ENCODE data around the gene KLHL30. TPM values are rescaled to one million over a fixed set of nuclear protein-coding genes. Genes with fewer than 3 reads are reported as not detected.

Gene KLHL30
- total RNA-seq, 1 experiment from 2014 or later = 0.64 TPM

DNA sequence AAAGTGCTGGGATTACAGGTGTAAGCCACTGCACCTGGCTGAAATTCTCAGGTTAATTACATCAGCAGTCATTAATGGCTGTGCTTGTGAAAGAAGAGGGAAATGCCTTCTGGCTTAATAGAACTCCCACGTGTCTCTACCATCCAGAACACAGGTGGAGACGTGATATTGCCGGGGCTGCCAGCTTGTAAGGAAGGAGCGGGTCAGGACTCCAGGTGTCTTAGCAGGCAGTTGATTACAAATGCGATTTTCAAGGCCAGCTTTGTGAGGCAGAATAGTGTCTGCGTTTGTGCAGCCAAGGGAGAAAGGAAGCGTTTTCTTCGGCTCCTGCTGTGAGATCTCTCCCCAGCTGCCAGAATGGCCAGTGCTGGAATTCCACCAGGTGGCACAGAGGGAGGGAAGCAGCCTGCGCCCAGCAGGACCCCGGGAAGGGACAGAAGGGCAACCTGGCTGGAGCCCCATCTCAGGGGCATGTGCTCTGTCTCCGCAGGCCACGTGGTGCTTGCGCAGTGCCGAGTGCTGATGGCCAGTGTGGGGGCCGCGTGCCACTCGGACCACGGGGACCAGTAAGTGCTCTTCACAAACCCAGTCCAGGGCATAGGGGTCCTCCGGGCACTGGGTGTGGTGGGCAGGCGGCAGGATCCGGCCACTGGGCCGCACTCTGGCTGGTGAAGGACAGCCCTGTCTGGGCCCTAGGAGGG, 42.0 kb upstream of the KLHL30 start:
- CTCF ChIA-PET = no interaction called here
- Mint-ChIP-seq H3K4me3 (ENCODE audit: low read depth, unreplicated experiment) (no peak overlapping the region), H3K27ac (ENCODE audit: unreplicated experiment) (no peak overlapping the region), H3K9me3 (ENCODE audit: low read depth, unreplicated experiment) (no peaks in the 10 kb centered on the region), H3K36me3 (ENCODE audit: insufficient read depth, unreplicated experiment) (peaks cover 9% of the 10 kb centered on the region), H3K4me1 (ENCODE audit: low read depth, unreplicated experiment) (no peaks in the 10 kb centered on the region), H3K27me3 (ENCODE audit: unreplicated experiment) (no peaks in the 10 kb centered on the region)
- intact Hi-C loops (cut with micrococcal nuclease; ENCODE audit: unreplicated experiment) = no loop called here
- no peak for DNase-seq
- no TSS peak for BruUV-seq (replicated peaks)
- TF ChIP-seq, protein P1, sequence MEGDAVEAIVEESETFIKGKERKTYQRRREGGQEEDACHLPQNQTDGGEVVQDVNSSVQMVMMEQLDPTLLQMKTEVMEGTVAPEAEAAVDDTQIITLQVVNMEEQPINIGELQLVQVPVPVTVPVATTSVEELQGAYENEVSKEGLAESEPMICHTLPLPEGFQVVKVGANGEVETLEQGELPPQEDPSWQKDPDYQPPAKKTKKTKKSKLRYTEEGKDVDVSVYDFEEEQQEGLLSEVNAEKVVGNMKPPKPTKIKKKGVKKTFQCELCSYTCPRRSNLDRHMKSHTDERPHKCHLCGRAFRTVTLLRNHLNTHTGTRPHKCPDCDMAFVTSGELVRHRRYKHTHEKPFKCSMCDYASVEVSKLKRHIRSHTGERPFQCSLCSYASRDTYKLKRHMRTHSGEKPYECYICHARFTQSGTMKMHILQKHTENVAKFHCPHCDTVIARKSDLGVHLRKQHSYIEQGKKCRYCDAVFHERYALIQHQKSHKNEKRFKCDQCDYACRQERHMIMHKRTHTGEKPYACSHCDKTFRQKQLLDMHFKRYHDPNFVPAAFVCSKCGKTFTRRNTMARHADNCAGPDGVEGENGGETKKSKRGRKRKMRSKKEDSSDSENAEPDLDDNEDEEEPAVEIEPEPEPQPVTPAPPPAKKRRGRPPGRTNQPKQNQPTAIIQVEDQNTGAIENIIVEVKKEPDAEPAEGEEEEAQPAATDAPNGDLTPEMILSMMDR (IDR thresholded peaks at IDR 0.05; ENCODE audit: unreplicated experiment) = no peak

DNA sequence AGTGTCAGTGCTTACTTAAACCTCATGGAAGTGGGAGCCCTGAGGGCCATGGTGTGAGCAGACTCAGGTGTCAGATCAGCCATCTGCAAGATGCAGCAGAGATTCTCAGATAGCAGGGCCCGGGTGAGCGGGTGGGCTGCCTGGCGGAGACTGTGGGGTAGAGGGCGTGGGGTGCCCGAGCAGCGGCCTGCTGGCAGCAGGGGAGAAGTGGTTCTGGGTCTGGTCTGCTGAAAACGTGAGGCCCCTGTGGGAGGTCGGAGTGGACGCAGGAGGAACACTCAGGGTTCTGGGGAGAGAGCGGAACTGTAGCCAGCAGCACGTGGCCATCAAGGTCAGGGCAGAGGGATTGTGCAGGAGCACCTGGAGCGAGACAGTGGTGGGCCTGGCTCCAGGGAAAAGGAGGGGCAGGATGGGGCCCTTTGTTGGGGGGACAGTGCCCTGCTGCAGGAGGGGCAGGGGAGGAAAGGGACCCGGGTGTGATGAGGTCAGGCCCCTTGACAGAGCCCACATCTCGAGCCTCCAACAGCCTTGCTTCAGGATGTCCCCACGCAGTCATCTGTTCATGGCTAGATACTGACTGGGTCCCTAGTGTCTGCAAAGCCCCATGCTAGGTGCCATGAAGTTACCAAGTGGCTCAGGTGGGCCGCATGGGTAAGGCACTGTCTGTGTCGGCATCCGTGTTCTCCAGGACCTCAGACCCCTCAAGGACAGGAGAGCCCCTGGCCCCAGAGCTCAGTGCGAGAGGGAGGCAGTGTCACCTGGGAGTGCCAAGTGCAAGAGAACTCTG, 41.1 kb upstream of the KLHL30 start:
- peaks cover 9% of the 10 kb centered on the region for H3K36me3 Mint-ChIP-seq (ENCODE audit: insufficient read depth, unreplicated experiment)
- DNase-seq = no peak
- intact Hi-C loops (cut with micrococcal nuclease; ENCODE audit: unreplicated experiment) = no loop called here
- no peaks in the 10 kb centered on the region for H3K27me3 Mint-ChIP-seq (ENCODE audit: unreplicated experiment)
- TF ChIP-seq, protein P1 (IDR thresholded peaks at IDR 0.05; ENCODE audit: unreplicated experiment) = no peak
- H3K4me1 Mint-ChIP-seq (ENCODE audit: low read depth, unreplicated experiment) = no peaks in the 10 kb centered on the region
- CTCF ChIA-PET = no interaction called here
- no peak overlapping the region for H3K4me3 Mint-ChIP-seq (ENCODE audit: low read depth, unreplicated experiment)
- no TSS peak for BruUV-seq (replicated peaks)
- H3K27ac Mint-ChIP-seq (ENCODE audit: unreplicated experiment) = no peak overlapping the region
- H3K9me3 Mint-ChIP-seq (ENCODE audit: low read depth, unreplicated experiment) = no peaks in the 10 kb centered on the region

DNA sequence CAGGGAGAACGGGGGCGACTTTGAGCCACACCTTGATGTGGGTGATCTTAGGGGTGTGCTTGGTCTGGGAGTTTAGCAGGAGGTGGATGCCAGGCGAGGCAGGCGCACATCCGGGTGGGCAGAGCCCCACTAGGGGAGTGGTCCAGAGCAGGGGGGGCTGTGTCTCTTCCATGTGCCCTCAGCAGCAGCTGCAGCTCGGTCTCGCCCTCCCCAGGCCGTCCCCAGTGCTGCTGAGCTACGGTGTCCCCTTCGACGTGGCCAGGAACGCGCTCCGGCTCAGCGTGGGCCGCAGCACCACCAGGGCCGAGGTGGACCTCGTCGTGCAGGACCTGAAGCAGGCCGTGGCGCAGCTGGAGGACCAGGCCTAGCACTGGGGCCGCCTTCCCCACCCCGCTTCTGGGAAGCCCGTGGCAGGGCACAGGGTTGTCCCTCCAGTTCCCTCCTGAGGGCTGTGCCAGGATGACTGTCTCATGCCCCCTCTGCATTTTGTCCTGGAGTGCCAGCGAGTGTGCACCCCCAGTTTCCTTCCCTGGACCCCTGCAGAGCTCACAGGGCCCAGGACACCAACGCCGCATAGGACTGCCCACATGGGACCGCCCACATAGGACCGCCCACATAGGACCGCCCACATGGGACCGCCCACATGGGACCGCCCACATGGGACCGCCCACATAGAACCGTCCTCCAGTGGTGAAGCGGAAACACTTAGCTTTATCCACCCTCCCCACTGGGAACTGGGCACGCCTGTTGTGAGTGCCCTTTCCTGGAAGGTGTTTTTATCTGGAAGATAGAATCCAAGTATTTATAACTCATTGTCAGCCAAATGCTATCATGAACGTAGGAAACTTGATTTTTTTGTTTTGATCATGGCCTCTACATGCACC, 40.2 kb upstream of the KLHL30 start:
- H3K27me3 Mint-ChIP-seq (ENCODE audit: unreplicated experiment) = no peaks in the 10 kb centered on the region
- TF ChIP-seq, protein P1 (IDR thresholded peaks at IDR 0.05; ENCODE audit: unreplicated experiment) = no peak
- H3K4me3 Mint-ChIP-seq (ENCODE audit: low read depth, unreplicated experiment) = no peak overlapping the region
- intact Hi-C loops (cut with micrococcal nuclease; ENCODE audit: unreplicated experiment) = no loop called here
- no peaks in the 10 kb centered on the region for H3K4me1 Mint-ChIP-seq (ENCODE audit: low read depth, unreplicated experiment)
- H3K27ac Mint-ChIP-seq (ENCODE audit: unreplicated experiment) = no peak overlapping the region
- peaks cover 9% of the 10 kb centered on the region for H3K36me3 Mint-ChIP-seq (ENCODE audit: insufficient read depth, unreplicated experiment)
- no peaks in the 10 kb centered on the region for H3K9me3 Mint-ChIP-seq (ENCODE audit: low read depth, unreplicated experiment)
- BruUV-seq (replicated peaks) = no TSS peak
- peak; percentile 46 for DNase-seq
- CTCF ChIA-PET = interaction anchor here (1.0 kb wide), 1 partner anchor 38 kb away, joined by 3 read pairs; the partner anchor contains the start of gene SCLY
